ENCODE results near the gene ADIRF. TPM values are rescaled to one million over a fixed set of nuclear protein-coding genes. Genes with fewer than 3 reads are reported as not detected.

ADIRF gene
- total RNA-seq, 2 experiments from 2014 or later, result not detected

DNA sequence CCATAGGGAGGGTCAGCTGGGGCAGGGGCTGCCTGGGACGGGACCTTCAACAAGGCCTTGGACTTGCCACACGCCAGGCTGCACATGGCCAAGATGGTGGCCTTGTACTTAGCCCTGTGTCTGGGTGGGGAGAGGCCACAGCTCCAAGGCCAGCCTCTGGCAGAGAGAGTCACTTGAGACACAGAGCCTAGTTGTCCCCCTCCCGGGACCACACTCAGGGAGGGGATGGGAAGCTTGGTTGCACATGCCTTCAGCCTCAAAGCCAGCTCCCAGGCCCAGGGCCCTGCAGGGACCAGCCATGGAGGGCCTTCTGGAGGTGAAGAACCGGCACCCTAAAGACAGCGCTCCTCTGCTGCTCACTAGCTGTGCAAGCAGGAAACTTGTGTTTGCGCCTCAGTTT lies 27.6 kb upstream of the ADIRF start:
- ChIA-PET POLR2A (no interaction called here), CTCF (ENCODE audit: unreplicated experiment) (no interaction called here)
- Histone ChIP-seq H4K20me1 (ENCODE audit: insufficient read depth, low read length) (no peaks in the 10 kb centered on the region), H2AFZ (ENCODE audit: low read length) (no peak overlapping the region), H3K4me2 (ENCODE audit: low read length) (no peak overlapping the region), H3K36me3 (ENCODE audit: insufficient read depth, low read length) (no peaks in the 10 kb centered on the region), H3K9me2 (ENCODE audit: insufficient read depth, low read length) (no peaks in the 10 kb centered on the region), H3K27ac (ENCODE audit: low read depth, low read length, poor library complexity, severe bottlenecking) (no peak overlapping the region), H3K9me3 (ENCODE audit: low read length) (no peaks in the 10 kb centered on the region), H3K79me2 (ENCODE audit: insufficient read depth, low read depth, low read length) (no peaks in the 10 kb centered on the region), H3K4me1 (ENCODE audit: insufficient read depth, low read length, poor library complexity, severe bottlenecking) (no peaks in the 10 kb centered on the region), H3K4me3 (ENCODE audit: low read depth, low read length, poor library complexity, severe bottlenecking) (no peak overlapping the region)
- no peak for TF ChIP-seq EZH2phosphoT487 (IDR thresholded peaks at IDR 0.05; ENCODE audit: borderline replicate concordance, low read depth, low read length)
- TF ChIP-seq, protein P1, sequence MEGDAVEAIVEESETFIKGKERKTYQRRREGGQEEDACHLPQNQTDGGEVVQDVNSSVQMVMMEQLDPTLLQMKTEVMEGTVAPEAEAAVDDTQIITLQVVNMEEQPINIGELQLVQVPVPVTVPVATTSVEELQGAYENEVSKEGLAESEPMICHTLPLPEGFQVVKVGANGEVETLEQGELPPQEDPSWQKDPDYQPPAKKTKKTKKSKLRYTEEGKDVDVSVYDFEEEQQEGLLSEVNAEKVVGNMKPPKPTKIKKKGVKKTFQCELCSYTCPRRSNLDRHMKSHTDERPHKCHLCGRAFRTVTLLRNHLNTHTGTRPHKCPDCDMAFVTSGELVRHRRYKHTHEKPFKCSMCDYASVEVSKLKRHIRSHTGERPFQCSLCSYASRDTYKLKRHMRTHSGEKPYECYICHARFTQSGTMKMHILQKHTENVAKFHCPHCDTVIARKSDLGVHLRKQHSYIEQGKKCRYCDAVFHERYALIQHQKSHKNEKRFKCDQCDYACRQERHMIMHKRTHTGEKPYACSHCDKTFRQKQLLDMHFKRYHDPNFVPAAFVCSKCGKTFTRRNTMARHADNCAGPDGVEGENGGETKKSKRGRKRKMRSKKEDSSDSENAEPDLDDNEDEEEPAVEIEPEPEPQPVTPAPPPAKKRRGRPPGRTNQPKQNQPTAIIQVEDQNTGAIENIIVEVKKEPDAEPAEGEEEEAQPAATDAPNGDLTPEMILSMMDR (conservative IDR thresholded peaks at IDR 0.05; ENCODE audit: low read length), result no peak
- BruUV-seq (replicated peaks), result no TSS peak
- DNase-seq (ENCODE audit: low spot score), result no peak
- intact Hi-C loops (cut with micrococcal nuclease; ENCODE audit: unreplicated experiment), result no loop called here

DNA sequence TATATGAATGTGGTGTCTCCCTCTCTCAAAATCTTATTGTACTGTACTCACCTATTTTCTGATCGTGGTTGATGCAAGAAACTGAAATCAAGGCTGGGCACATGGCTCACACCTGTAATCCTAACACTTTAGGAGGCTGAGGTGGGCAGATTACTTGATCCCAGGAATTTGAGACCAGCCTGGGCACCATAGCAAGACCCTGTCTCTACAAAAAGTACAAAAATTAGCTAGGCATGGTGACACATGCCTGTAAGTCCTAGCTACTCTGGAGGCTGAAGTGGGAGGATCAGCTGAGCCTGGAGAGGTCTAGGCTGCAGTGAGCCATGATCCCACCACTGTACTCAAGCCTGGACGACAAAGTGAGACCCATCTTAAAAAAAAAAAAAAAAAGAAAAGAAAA lies 26.9 kb upstream of the ADIRF start:
- TF ChIP-seq, protein P1 (conservative IDR thresholded peaks at IDR 0.05; ENCODE audit: low read length), result no peak
- no peak for TF ChIP-seq EZH2phosphoT487 (IDR thresholded peaks at IDR 0.05; ENCODE audit: borderline replicate concordance, low read depth, low read length)
- Histone ChIP-seq H3K27ac (ENCODE audit: low read depth, low read length, poor library complexity, severe bottlenecking) (no peak overlapping the region), H2AFZ (ENCODE audit: low read length) (no peak overlapping the region), H3K9me2 (ENCODE audit: insufficient read depth, low read length) (no peaks in the 10 kb centered on the region), H4K20me1 (ENCODE audit: insufficient read depth, low read length) (no peaks in the 10 kb centered on the region), H3K79me2 (ENCODE audit: insufficient read depth, low read depth, low read length) (no peaks in the 10 kb centered on the region), H3K36me3 (ENCODE audit: insufficient read depth, low read length) (no peaks in the 10 kb centered on the region), H3K4me2 (ENCODE audit: low read length) (no peak overlapping the region), H3K9me3 (ENCODE audit: low read length) (no peaks in the 10 kb centered on the region), H3K4me3 (ENCODE audit: low read depth, low read length, poor library complexity, severe bottlenecking) (no peak overlapping the region), H3K4me1 (ENCODE audit: insufficient read depth, low read length, poor library complexity, severe bottlenecking) (no peaks in the 10 kb centered on the region)
- BruUV-seq (replicated peaks), result no TSS peak
- intact Hi-C loops (cut with micrococcal nuclease; ENCODE audit: unreplicated experiment), result no loop called here
- DNase-seq (ENCODE audit: low spot score), result no peak
- CTCF ChIA-PET (ENCODE audit: unreplicated experiment), result interaction anchor here (0.6 kb wide), 1 partner anchor 48 kb away, joined by 4 read pairs; no protein-coding TSS in a partner anchor
- POLR2A ChIA-PET, result no interaction called here

DNA sequence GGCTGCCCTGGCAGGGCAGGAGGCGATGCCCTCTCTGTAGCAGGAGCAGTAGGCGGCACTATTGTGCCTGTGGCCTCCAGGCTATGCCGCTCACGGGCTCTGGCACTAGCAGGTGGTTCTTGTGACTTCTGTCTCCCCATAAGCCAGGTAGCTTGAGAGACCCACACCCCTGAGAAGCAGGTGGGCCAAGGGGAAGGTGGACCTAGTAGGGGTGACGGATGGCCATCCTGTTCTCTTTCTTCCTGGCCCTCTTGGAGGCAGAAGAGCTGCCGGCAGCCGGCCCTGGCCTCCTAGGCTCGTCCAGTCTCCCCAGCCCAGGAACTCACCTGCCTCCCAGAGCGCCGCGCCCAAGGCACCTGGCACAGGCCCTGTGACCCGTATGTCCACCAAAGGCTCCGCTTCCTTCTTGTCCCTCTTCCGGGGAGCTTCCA lies 26.3 kb upstream of the ADIRF start:
- BruUV-seq (replicated peaks), result no TSS peak
- no peaks in the 10 kb centered on the region for H3K9me2 ChIP-seq (ENCODE audit: insufficient read depth, low read length)
- POLR2A ChIA-PET, result no interaction called here

More for the DNA sequence above, 26.3 kb upstream of the ADIRF start:
- Histone ChIP-seq H3K4me2 (ENCODE audit: low read length) (no peak overlapping the region), H3K79me2 (ENCODE audit: insufficient read depth, low read depth, low read length) (no peaks in the 10 kb centered on the region), H3K4me1 (ENCODE audit: insufficient read depth, low read length, poor library complexity, severe bottlenecking) (no peaks in the 10 kb centered on the region), H3K4me3 (ENCODE audit: low read depth, low read length, poor library complexity, severe bottlenecking) (no peak overlapping the region), H2AFZ (ENCODE audit: low read length) (no peak overlapping the region), H3K27ac (ENCODE audit: low read depth, low read length, poor library complexity, severe bottlenecking) (no peak overlapping the region), H3K36me3 (ENCODE audit: insufficient read depth, low read length) (no peaks in the 10 kb centered on the region), H4K20me1 (ENCODE audit: insufficient read depth, low read length) (no peaks in the 10 kb centered on the region), H3K9me3 (ENCODE audit: low read length) (no peaks in the 10 kb centered on the region)
- no peak for DNase-seq (ENCODE audit: low spot score)
- TF ChIP-seq, protein P1 (conservative IDR thresholded peaks at IDR 0.05; ENCODE audit: low read length), result no peak
- TF ChIP-seq EZH2phosphoT487 (IDR thresholded peaks at IDR 0.05; ENCODE audit: borderline replicate concordance, low read depth, low read length), result no peak
- intact Hi-C loops (cut with micrococcal nuclease; ENCODE audit: unreplicated experiment), result no loop called here
- CTCF ChIA-PET (ENCODE audit: unreplicated experiment), result no interaction called here
